Rectal smooth muscle tissue (tissue), 1 donor: ENCODE results near the gene SPSB4.

ENCODE experiments used
- H3K27ac ChIP-seq: one replicate; pipeline ENCODE4 v1.7.0; 2013; ENCODE audit warnings: low read depth, low read length, inconsistent platforms
- H3K27me3 ChIP-seq: one replicate; pipeline ENCODE4 v1.7.0; 2013; ENCODE audit warnings: low read length; ENCODE audit not compliant: control insufficient read depth, insufficient read depth
- H3K36me3 ChIP-seq: one replicate; pipeline ENCODE4 v1.7.0; 2013; ENCODE audit warnings: low read length; ENCODE audit not compliant: control insufficient read depth, insufficient read depth
- H3K4me1 ChIP-seq: one replicate; pipeline ENCODE4 v1.7.0; 2013; ENCODE audit warnings: low read length; ENCODE audit not compliant: control insufficient read depth, insufficient read depth
- H3K4me3 ChIP-seq: one replicate; pipeline ENCODE4 v1.7.0; 2013; ENCODE audit warnings: low read length
- H3K9ac ChIP-seq: one replicate; pipeline ENCODE4 v1.7.0; 2013; ENCODE audit warnings: low read length

The SPSB4 gene

GRCh38 chr3:141083226-141083625 lies 32.1 kb downstream of the SPSB4 start:
- H3K36me3 ChIP-seq = no peaks in the 10 kb centered on the region
- no peak overlapping the region for H3K9ac ChIP-seq
- no peaks in the 10 kb centered on the region for H3K27me3 ChIP-seq
- no peak overlapping the region for H3K4me3 ChIP-seq
- H3K27ac ChIP-seq = no peak overlapping the region
- peaks cover 5% of the 10 kb centered on the region for H3K4me1 ChIP-seq

GRCh38 chr3:141083836-141084649 lies 32.9 kb downstream of the SPSB4 start:
- Histone ChIP-seq H3K27me3 (no peaks in the 10 kb centered on the region), H3K27ac (no peak overlapping the region), H3K36me3 (no peaks in the 10 kb centered on the region), H3K9ac (no peak overlapping the region), H3K4me1 (peaks cover 5% of the 10 kb centered on the region), H3K4me3 (no peak overlapping the region)

DNA sequence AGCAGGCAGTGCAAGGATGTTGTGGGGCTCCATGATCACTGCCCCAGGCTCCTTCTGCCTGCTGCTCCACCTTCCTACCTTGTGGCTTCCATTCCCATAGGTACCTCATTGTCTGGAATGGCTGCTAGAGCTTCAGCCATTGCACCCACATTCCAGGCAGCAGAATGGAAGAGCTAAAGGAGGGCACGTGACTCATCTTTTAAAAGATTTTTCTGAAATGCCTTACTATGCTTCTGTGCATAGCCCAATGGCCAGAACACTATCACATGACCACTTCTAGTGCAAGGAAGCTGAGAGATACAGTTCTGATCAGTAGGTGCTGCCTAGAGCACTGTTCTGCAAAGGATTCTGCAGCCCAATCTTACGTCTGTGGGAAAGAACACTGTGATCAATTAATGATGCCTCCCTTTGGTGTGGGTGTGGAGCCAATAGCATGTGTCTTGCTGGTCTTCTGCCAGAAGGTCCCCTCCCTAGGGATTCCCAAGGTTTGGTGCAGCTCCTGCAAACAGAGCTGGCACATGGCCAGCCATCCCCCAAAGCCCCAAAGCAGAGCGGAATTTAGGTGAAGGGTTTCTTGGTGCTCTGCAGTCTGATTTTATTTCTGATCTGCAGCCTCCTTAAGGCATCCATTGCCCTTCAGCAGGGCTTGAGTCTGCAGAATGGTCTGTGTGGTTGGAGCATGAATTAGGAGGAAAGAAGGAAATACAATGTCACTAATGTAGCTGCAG lies 34.4 kb downstream of the SPSB4 start:
- no peaks in the 10 kb centered on the region for H3K27me3 ChIP-seq
- H3K27ac ChIP-seq = no peak overlapping the region
- no peaks in the 10 kb centered on the region for H3K36me3 ChIP-seq
- H3K9ac ChIP-seq = no peak overlapping the region
- peaks cover 5% of the 10 kb centered on the region for H3K4me1 ChIP-seq
- H3K4me3 ChIP-seq = no peak overlapping the region

DNA sequence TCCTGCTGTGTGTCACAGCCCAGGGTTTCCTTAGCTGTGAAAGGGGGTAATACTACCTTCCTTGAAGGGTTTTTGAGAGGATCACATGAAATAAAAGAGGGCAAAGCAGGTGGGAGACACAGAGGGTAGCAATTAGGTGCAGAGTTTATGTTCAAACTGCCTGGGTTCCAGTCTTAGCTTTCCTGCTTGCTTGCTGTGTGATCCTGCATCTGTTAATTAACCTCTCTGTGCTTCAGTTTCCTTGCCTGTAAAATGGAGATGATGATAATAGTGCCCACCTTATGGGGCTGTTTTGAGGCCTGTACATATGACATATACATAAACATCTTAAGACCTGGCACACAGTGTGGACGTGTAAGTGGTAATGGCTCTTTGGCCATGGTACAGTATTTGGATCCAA lies 35.0 kb downstream of the SPSB4 start:
- Histone ChIP-seq H3K27me3 (no peaks in the 10 kb centered on the region), H3K27ac (no peak overlapping the region), H3K9ac (no peak overlapping the region), H3K4me1 (peaks cover 5% of the 10 kb centered on the region), H3K4me3 (no peak overlapping the region), H3K36me3 (no peaks in the 10 kb centered on the region)

DNA sequence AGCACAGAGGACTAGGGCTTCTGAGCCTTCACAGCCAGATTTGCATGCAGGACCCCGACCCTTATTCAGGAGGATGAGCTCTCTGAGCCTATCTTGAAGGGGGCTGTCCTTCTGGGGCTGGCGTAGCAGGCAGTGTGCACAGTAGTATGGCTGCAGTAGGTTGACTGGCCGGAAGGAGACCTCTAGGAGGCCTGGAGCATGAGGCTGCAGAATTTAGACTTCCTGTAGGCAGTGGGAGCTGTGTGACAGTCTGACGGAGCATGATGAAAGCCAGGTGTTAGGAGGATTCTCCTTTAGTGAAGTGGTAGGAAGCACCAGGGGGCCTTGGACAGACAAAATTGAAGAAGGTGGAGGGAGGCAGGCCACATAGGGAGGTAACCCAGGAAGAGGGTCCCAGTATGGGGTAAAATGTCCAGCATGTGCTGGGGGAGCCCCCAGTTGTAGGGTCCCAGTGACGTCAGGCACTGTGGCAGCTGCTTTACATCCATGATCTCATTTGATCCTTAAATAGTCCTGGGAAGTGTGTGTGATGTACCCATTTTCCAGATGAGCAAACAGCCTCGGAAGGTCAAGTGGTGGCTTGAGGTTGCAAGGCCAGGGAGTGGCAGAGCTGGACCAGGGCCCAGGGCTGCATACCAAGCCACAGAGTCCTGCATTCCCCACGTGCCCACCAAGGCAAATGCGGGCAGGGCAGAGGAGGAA lies 36.1 kb downstream of the SPSB4 start:
- H3K9ac ChIP-seq = no peak overlapping the region
- peaks cover 5% of the 10 kb centered on the region for H3K4me1 ChIP-seq
- no peak overlapping the region for H3K27ac ChIP-seq
- H3K4me3 ChIP-seq = no peak overlapping the region
- no peaks in the 10 kb centered on the region for H3K36me3 ChIP-seq
- no peaks in the 10 kb centered on the region for H3K27me3 ChIP-seq

GRCh38 chr3:141087778-141088130 lies 36.6 kb downstream of the SPSB4 start:
- no peaks in the 10 kb centered on the region for H3K27me3 ChIP-seq
- peaks cover 7% of the 10 kb centered on the region for H3K4me1 ChIP-seq
- no peak overlapping the region for H3K4me3 ChIP-seq
- H3K9ac ChIP-seq = no peak overlapping the region
- H3K27ac ChIP-seq = no peak overlapping the region
- no peaks in the 10 kb centered on the region for H3K36me3 ChIP-seq

GRCh38 chr3:141089339-141090152 lies 38.4 kb downstream of the SPSB4 start:
- Histone ChIP-seq H3K4me1 (peaks cover 17% of the 10 kb centered on the region), H3K4me3 (no peak overlapping the region), H3K9ac (no peak overlapping the region), H3K36me3 (no peaks in the 10 kb centered on the region), H3K27ac (no peak overlapping the region), H3K27me3 (no peaks in the 10 kb centered on the region)

DNA sequence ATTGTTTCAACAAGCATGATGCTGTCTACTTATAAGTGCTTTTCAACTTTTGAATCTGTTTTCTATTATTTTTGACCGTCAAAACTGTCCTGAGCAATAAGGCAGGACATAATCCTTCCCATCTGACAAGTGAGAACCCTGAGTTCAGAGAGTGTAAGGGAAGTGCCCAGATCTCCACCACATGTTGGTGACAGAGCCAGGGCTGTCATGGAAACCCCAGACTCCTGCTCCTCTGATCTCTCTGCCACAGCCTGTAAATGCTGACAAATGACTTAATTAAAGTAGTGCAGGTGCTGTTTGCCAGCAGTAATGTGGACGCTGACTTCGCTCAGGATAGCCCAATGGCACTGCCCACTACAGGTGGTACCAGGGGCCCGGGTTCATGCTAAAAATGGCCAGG lies 40.3 kb downstream of the SPSB4 start:
- Histone ChIP-seq H3K4me1 (peaks cover 26% of the 10 kb centered on the region), H3K36me3 (no peaks in the 10 kb centered on the region), H3K27ac (no peak overlapping the region), H3K4me3 (no peak overlapping the region), H3K27me3 (no peaks in the 10 kb centered on the region), H3K9ac (no peak overlapping the region)

GRCh38 chr3:141092663-141093062 lies 41.5 kb downstream of the SPSB4 start:
- H3K4me3 ChIP-seq = no peak overlapping the region
- no peaks in the 10 kb centered on the region for H3K27me3 ChIP-seq
- H3K9ac ChIP-seq = no peak overlapping the region
- peaks cover 23% of the 10 kb centered on the region for H3K4me1 ChIP-seq
- no peak overlapping the region for H3K27ac ChIP-seq
- no peaks in the 10 kb centered on the region for H3K36me3 ChIP-seq

- Histone ChIP-seq H3K27ac (peak overlapping the region; percentile 61), H3K4me1 (peaks cover 23% of the 10 kb centered on the region), H3K36me3 (no peaks in the 10 kb centered on the region)
Measured at GRCh38 chr3:141093397-141093796, 42.2 kb downstream of the SPSB4 start.

GRCh38 chr3:141093971-141094684 lies 43.0 kb downstream of the SPSB4 start:
- Histone ChIP-seq H3K9ac (no peak overlapping the region), H3K36me3 (no peaks in the 10 kb centered on the region), H3K27me3 (no peaks in the 10 kb centered on the region), H3K4me1 (peaks cover 23% of the 10 kb centered on the region), H3K27ac (peak overlapping the region; percentile 61), H3K4me3 (peak overlapping the region; percentile 26)

More at GRCh38 chr3:141093397-141093796, 42.2 kb downstream of the SPSB4 start:
- Histone ChIP-seq H3K4me3 (no peak overlapping the region), H3K27me3 (no peaks in the 10 kb centered on the region), H3K9ac (no peak overlapping the region)
